UCSD-AML1 (cell line): ENCODE measurements around the gene APBB1IP.
A peak's percentile ranks its signal among the peaks of the same experiment; 100 is the strongest.
"Not testable (repeated sequence)": the region's sequence is repeated elsewhere in the genome, so short reads cannot be mapped to it uniquely, and the experiment has no call there.

Experiments used
- DNase-seq: peaks from one replicate; lab custom pipeline; 2025; ENCODE audit not compliant: unreplicated experiment; lab: John Stamatoyannopoulos, UW

Gene APBB1IP

GRCh38 chr10:26440088-26440470, 1.9 kb downstream of the APBB1IP start:
- DNase-seq, result no peak

- no peak for DNase-seq
These were observed 3.5 kb downstream of the APBB1IP start for GRCh38 chr10:26441491-26442214.

GRCh38 chr10:26445411-26446031, 7.4 kb downstream of the APBB1IP start:
- no peak for DNase-seq

- no peak for DNase-seq
These were observed 8.1 kb downstream of the APBB1IP start for GRCh38 chr10:26446258-26446657.

GRCh38 chr10:26448292-26448691, 10.2 kb downstream of the APBB1IP start:
- no peak for DNase-seq

GRCh38 chr10:26448706-26449435, 10.7 kb downstream of the APBB1IP start:
- peak; percentile 59 for DNase-seq

GRCh38 chr10:26449726-26450125, 11.6 kb downstream of the APBB1IP start:
- DNase-seq, result no peak

- no peak for DNase-seq
These were observed 13.8 kb downstream of the APBB1IP start for GRCh38 chr10:26451903-26452302.

- no peak for DNase-seq
These were observed 15.7 kb downstream of the APBB1IP start for GRCh38 chr10:26453850-26454249.

- DNase-seq, result no peak
These were observed 16.8 kb downstream of the APBB1IP start for GRCh38 chr10:26454891-26455290.

GRCh38 chr10:26455567-26456315, 17.6 kb downstream of the APBB1IP start:
- no peak for DNase-seq

- DNase-seq, result no peak
These were observed 18.9 kb downstream of the APBB1IP start for GRCh38 chr10:26457088-26457487.

GRCh38 chr10:26460736-26461135, 22.6 kb downstream of the APBB1IP start:
- DNase-seq, result no peak

GRCh38 chr10:26463986-26464385, 25.8 kb downstream of the APBB1IP start:
- DNase-seq, result no peak

- no peak for DNase-seq
These were observed 26.6 kb downstream of the APBB1IP start for GRCh38 chr10:26464632-26465280.

- DNase-seq, result not testable (repeated sequence)
These were observed 28.4 kb downstream of the APBB1IP start for GRCh38 chr10:26466531-26466930.

GRCh38 chr10:26467639-26468038, 29.5 kb downstream of the APBB1IP start:
- no peak for DNase-seq

GRCh38 chr10:26468291-26468690, 30.1 kb downstream of the APBB1IP start:
- DNase-seq, result no peak

- no peak for DNase-seq
These were observed 30.6 kb downstream of the APBB1IP start for GRCh38 chr10:26468700-26469099.

- no peak for DNase-seq
These were observed 34.3 kb downstream of the APBB1IP start for GRCh38 chr10:26472492-26472778.

GRCh38 chr10:26474026-26474425, 35.9 kb downstream of the APBB1IP start:
- DNase-seq, result no peak
